Mammary epithelial cell (primary cell): ENCODE measurements around the gene BFAR.

Experiments used
- CTCF ChIP-seq, 2 donors: IDR thresholded peaks in 1 of 2; conservative IDR thresholded peaks in 1 of 2; 2 replicates each; pipeline ENCODE4 v1.5.1; 2011 to 2012; ENCODE audit warnings: inconsistent platforms in 2 of 2, low read length in 2 of 2, mild to moderate bottlenecking in 2 of 2, control low read depth in 1 of 2, low read depth in 1 of 2; ENCODE audit not compliant: insufficient read depth in 1 of 2; ENCODE audit errors: extremely low read depth in 1 of 2
- EZH2 ChIP-seq: IDR thresholded peaks from 2 replicates; pipeline ENCODE4 v1.6.1; 2012; ENCODE audit warnings: low read length, inconsistent platforms, borderline replicate concordance

DNA sequence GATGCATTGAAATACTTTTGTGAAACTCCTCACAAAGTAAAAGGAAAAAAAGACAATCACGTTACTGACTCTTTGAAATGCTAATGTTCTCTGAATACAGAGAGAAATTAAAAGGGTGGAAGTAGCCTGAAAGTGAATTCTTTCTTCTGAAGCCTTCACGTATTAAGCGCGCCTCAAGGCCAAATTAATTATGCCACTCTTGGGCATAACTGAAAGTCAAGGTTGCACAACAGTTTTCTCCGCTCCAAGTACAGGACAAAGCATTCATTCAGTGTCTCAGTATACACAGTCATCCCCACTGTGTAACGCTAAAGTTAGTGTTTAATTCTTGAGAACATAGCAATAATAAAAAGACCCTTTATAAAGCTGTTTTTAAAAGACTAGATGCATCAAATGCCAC is 24.1 kb upstream of the BFAR start:
- TF ChIP-seq CTCF (conservative IDR thresholded peaks at IDR 0.05 in 1 of 2, IDR thresholded peaks at IDR 0.05 in 1 of 2; ENCODE audit: extremely low read depth in 1 of 2, insufficient read depth in 1 of 2, low read depth in 1 of 2, low read length in 2 of 2) (no peak), EZH2 (no peak)
